HEK293 (cell line): ENCODE results near the gene IL4R.

Experiments used
- CTCF ChIA-PET: fragments of 350-600 bp; formaldehyde crosslinking; extraction: SDS; loops from one replicate; lab custom pipeline; 2021; ENCODE audit warnings: antibody characterized with exemption; lab: Yijun Ruan, JAX
- POLR2A ChIA-PET: fragments of 300-600 bp; formaldehyde crosslinking; extraction: SDS; loops from one replicate; lab custom pipeline; 2020; ENCODE audit warnings: antibody characterized with exemption, inconsistent platforms; lab: Yijun Ruan, JAX
- H3K27ac ChIP-seq: fragments of 200-500 bp; sonication (Bioruptor generic); 2 replicates; pipeline ENCODE4 v1.5.1; 2014; ENCODE audit warnings: low read depth, low read length, control low read depth, inconsistent platforms; ENCODE audit errors: extremely low read depth
- H3K36me3 ChIP-seq, 2 experiments: fragments of 200-500 bp in 1 of 2; sonication (Bioruptor generic) in 1 of 2; 1 replicate in 1 of 2; 2 replicates in 1 of 2; pipeline ENCODE4 v1.5.1; 2014 to 2017; ENCODE audit warnings: inconsistent platforms in 2 of 2, low read length in 2 of 2; ENCODE audit not compliant: control insufficient read depth in 2 of 2, insufficient read depth in 1 of 2
- H3K4me1 ChIP-seq: fragments of 200-500 bp; sonication (Bioruptor generic); 2 replicates; pipeline ENCODE4 v1.5.1; 2014; ENCODE audit warnings: mild to moderate bottlenecking, low read length, inconsistent platforms; ENCODE audit not compliant: control insufficient read depth, insufficient read depth
- H3K4me3 ChIP-seq: 2 replicates; pipeline ENCODE4 v1.5.1; 2011; ENCODE audit warnings: low read depth, mild to moderate bottlenecking, control low read depth, low read length, moderate library complexity
- H3K9me3 ChIP-seq: fragments of 200-500 bp; sonication (Bioruptor generic); 2 replicates; pipeline ENCODE4 v1.5.1; 2014; ENCODE audit warnings: low read depth, low read length, inconsistent platforms; ENCODE audit not compliant: control insufficient read depth, insufficient read depth
- ATF2 ChIP-seq: fragments of 450-650 bp; formaldehyde crosslinking; IDR thresholded peaks from 2 replicates; pipeline ENCODE4 v1.5.1; 2016; ENCODE audit warnings: missing biosample characterization, missing genetic modification characterization, low read depth
- CTCF ChIP-seq: fragments of 450-650 bp; formaldehyde crosslinking; IDR thresholded peaks from 2 replicates; pipeline ENCODE4 v1.5.1; 2016; ENCODE audit warnings: missing biosample characterization, missing genetic modification characterization
- HOXC10 ChIP-seq: sonication (generic); formaldehyde crosslinking; IDR thresholded peaks from 2 replicates; pipeline ENCODE4 v1.8.1; 2023; ENCODE audit warnings: mild to moderate bottlenecking, missing genetic modification reagents
- KLF10 ChIP-seq: fragments of 450-650 bp; IDR thresholded peaks from 2 replicates; pipeline ENCODE4 v1.5.1; 2018; ENCODE audit warnings: missing biosample characterization, mild to moderate bottlenecking, missing genetic modification characterization
- KLF7 ChIP-seq: fragments of 450-650 bp; formaldehyde crosslinking; IDR thresholded peaks from 2 replicates; pipeline ENCODE4 v1.5.1; 2016; ENCODE audit warnings: missing biosample characterization, missing genetic modification characterization, borderline replicate concordance
- MEIS1 ChIP-seq: sonication (generic); formaldehyde crosslinking; IDR thresholded peaks from 2 replicates; pipeline ENCODE4 v1.8.1; 2022; ENCODE audit warnings: missing genetic modification reagents, mild to moderate bottlenecking, borderline replicate concordance
- PRDM4 ChIP-seq: fragments of 450-650 bp; formaldehyde crosslinking; IDR thresholded peaks from 2 replicates; pipeline ENCODE4 v1.5.1; 2017; ENCODE audit warnings: missing biosample characterization, missing genetic modification characterization
- TCF7L2 ChIP-seq: IDR thresholded peaks from 2 replicates; pipeline ENCODE4 v1.6.1; 2011; ENCODE audit warnings: low read depth, mild to moderate bottlenecking, inconsistent platforms, low read length, moderate library complexity, borderline replicate concordance
- TRIM28 ChIP-seq: IDR thresholded peaks from 2 replicates; pipeline ENCODE4 v1.6.1; 2011; ENCODE audit warnings: low read length, control low read depth, borderline replicate concordance
- ZBTB8A ChIP-seq: fragments of 450-650 bp; formaldehyde crosslinking; IDR thresholded peaks from 2 replicates; pipeline ENCODE4 v1.5.1; 2016; ENCODE audit warnings: missing biosample characterization, missing genetic modification characterization
- ZEB2 ChIP-seq: fragments of 450-650 bp; formaldehyde crosslinking; IDR thresholded peaks from 2 replicates; pipeline ENCODE4 v1.5.1; 2016; ENCODE audit warnings: missing biosample characterization, missing genetic modification characterization
- ZIC2 ChIP-seq: fragments of 450-650 bp; formaldehyde crosslinking; IDR thresholded peaks from 2 replicates; pipeline ENCODE4 v1.5.1; 2016; ENCODE audit warnings: missing biosample characterization, missing genetic modification characterization
- ZNF121 ChIP-seq: fragments of 450-650 bp; formaldehyde crosslinking; IDR thresholded peaks from 2 replicates; pipeline ENCODE4 v1.5.1; 2016; ENCODE audit warnings: missing biosample characterization, missing genetic modification characterization
- ZNF324 ChIP-seq: fragments of 450-650 bp; formaldehyde crosslinking; IDR thresholded peaks from 2 replicates; pipeline ENCODE4 v1.5.1; 2016; ENCODE audit warnings: missing biosample characterization, missing genetic modification characterization
- ZNF354C ChIP-seq: fragments of 450-650 bp; formaldehyde crosslinking; IDR thresholded peaks from 2 replicates; pipeline ENCODE4 v1.5.1; 2016; ENCODE audit warnings: missing biosample characterization, missing genetic modification characterization, low read depth, borderline replicate concordance
- ZNF48 ChIP-seq: fragments of 450-650 bp; formaldehyde crosslinking; IDR thresholded peaks from 2 replicates; pipeline ENCODE4 v1.5.1; 2016; ENCODE audit warnings: missing biosample characterization, missing genetic modification characterization
- ZNF488 ChIP-seq: fragments of 450-650 bp; formaldehyde crosslinking; IDR thresholded peaks from 2 replicates; pipeline ENCODE4 v1.5.1; 2016; ENCODE audit warnings: missing biosample characterization, missing genetic modification characterization
- ZNF510 ChIP-seq: fragments of 450-650 bp; formaldehyde crosslinking; IDR thresholded peaks from 2 replicates; pipeline ENCODE4 v1.5.1; 2018; ENCODE audit warnings: mild to moderate bottlenecking, missing genetic modification characterization, missing biosample characterization; ENCODE audit not compliant: insufficient replicate concordance
- ZNF529 ChIP-seq: fragments of 450-650 bp; formaldehyde crosslinking; IDR thresholded peaks from 2 replicates; pipeline ENCODE4 v1.5.1; 2017; ENCODE audit warnings: missing genetic modification characterization, missing biosample characterization; ENCODE audit not compliant: insufficient replicate concordance
- ZNF549 ChIP-seq: fragments of 450-650 bp; IDR thresholded peaks from 2 replicates; pipeline ENCODE4 v1.5.1; 2018; ENCODE audit warnings: missing biosample characterization, missing genetic modification characterization, mild to moderate bottlenecking, inconsistent platforms, moderate library complexity
- ZNF621 ChIP-seq: fragments of 450-650 bp; formaldehyde crosslinking; IDR thresholded peaks from 2 replicates; pipeline ENCODE4 v1.5.1; 2017; ENCODE audit warnings: missing biosample characterization, missing genetic modification characterization
- ZNF645 ChIP-seq: fragments of 450-650 bp; formaldehyde crosslinking; IDR thresholded peaks from 2 replicates; pipeline ENCODE4; 2016; ENCODE audit warnings: missing biosample characterization, missing genetic modification characterization
- ZNF664 ChIP-seq: fragments of 450-650 bp; formaldehyde crosslinking; IDR thresholded peaks from 2 replicates; pipeline ENCODE4 v1.5.1; 2016; ENCODE audit warnings: missing biosample characterization, missing genetic modification characterization
- ZNF677 ChIP-seq: fragments of 450-650 bp; IDR thresholded peaks from 2 replicates; pipeline ENCODE4 v1.5.0; 2018; ENCODE audit warnings: missing biosample characterization, mild to moderate bottlenecking, missing genetic modification characterization, moderate library complexity
- ZNF776 ChIP-seq: fragments of 450-650 bp; formaldehyde crosslinking; IDR thresholded peaks from 2 replicates; pipeline ENCODE4 v1.5.0; 2017; ENCODE audit warnings: missing biosample characterization, missing genetic modification characterization, borderline replicate concordance
- ZNF777 ChIP-seq: fragments of 450-650 bp; formaldehyde crosslinking; IDR thresholded peaks from 2 replicates; pipeline ENCODE4 v1.5.1; 2017; ENCODE audit warnings: missing biosample characterization, missing genetic modification characterization, borderline replicate concordance
- TF ChIP-seq, protein P1 (sequence below): fragments of 450-650 bp; formaldehyde crosslinking; IDR thresholded peaks from 2 replicates; pipeline ENCODE4 v1.5.1; 2016; ENCODE audit warnings: missing biosample characterization, missing genetic modification characterization
- TF ChIP-seq, protein P2 (sequence below): fragments of 450-650 bp; formaldehyde crosslinking; IDR thresholded peaks from 2 replicates; pipeline ENCODE4 v1.5.1; 2016; ENCODE audit warnings: missing biosample characterization, missing genetic modification characterization

Gene IL4R

DNA sequence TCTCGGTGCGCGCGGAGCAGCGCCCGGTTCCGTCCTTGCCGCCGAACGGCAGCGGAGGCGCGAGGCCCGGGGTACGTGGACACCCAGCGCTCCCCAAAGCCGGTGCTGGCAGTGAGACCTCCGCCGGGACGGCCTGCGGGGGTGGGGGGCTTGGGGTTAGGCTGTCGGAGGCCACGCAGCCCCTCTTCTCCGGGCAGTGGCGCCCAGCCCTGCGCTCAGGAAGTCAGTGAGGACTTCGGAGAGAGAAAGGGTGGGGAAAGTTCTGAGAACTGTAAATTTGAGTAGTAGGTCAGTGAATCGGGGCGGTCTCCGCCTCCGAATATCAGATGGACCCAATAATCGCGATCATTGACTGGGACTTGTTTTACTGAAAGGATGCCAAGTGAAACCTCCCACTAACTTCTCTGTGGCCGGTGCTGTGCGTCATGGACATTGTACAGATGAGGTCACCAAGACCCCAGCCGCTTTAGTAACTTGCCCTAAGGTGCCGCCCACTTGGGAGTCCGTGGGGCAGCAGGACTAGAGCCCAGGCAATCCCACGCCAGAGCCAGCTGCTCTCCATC, 468 bp downstream of the IL4R start:
- no peaks in the 10 kb centered on the region for H3K36me3 ChIP-seq
- H3K27ac ChIP-seq: no peak overlapping the region; the same call in 1 of the 2 replicates
- ChIA-PET CTCF (interaction anchor here (0.7 to 0.8 kb wide), 2 partner anchors 87 to 158 kb away, joined by 3 read pairs; no protein-coding TSS in a partner anchor), POLR2A (no interaction called here)
- H3K4me3 ChIP-seq: peak overlapping the region; percentile 66
- no peaks in the 10 kb centered on the region for H3K4me1 ChIP-seq
- no peaks in the 10 kb centered on the region for H3K9me3 ChIP-seq
- TF ChIP-seq, protein P1, sequence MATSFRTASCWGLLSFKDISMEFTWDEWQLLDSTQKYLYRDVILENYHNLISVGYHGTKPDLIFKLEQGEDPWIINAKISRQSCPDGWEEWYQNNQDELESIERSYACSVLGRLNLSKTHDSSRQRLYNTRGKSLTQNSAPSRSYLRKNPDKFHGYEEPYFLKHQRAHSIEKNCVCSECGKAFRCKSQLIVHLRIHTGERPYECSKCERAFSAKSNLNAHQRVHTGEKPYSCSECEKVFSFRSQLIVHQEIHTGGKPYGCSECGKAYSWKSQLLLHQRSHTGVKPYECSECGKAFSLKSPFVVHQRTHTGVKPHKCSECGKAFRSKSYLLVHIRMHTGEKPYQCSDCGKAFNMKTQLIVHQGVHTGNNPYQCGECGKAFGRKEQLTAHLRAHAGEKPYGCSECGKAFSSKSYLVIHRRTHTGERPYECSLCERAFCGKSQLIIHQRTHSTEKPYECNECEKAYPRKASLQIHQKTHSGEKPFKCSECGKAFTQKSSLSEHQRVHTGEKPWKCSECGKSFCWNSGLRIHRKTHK (tag by site-specific recombination): no peak
- TF ChIP-seq ZNF121 (tag by site-specific recombination) (no peak), ZNF621 (tag by site-specific recombination) (no peak), TCF7L2 (no peak), ZEB2 (tag by site-specific recombination) (no peak; the same call in 1 of the 2 replicates), CTCF (tag by site-specific recombination) (no peak), MEIS1 (CRISPR knock-in tag) (no peak), ZNF324 (tag by site-specific recombination) (no peak), ZNF664 (tag by site-specific recombination) (no peak), PRDM4 (tag by site-specific recombination) (no peak), ZNF48 (no peak), ATF2 (tag by site-specific recombination) (peak; percentile 50; the same call in 1 of the 2 replicates), ZNF354C (tag by site-specific recombination) (no peak), ZNF549 (tag by site-specific recombination) (no peak), KLF10 (tag by site-specific recombination) (no peak), ZNF677 (no peak), ZNF529 (tag by site-specific recombination) (no peak), ZNF777 (tag by site-specific recombination) (no peak), ZNF488 (no peak), KLF7 (no peak), ZNF510 (tag by site-specific recombination) (no peak), TRIM28 (no peak), ZBTB8A (tag by site-specific recombination) (peak; percentile 41), ZIC2 (tag by site-specific recombination) (peak; percentile 24; the same call in 1 of the 2 replicates), HOXC10 (CRISPR knock-in tag) (no peak), ZNF645 (tag by site-specific recombination) (no peak), ZNF776 (tag by site-specific recombination) (no peak)
- TF ChIP-seq, protein P2, sequence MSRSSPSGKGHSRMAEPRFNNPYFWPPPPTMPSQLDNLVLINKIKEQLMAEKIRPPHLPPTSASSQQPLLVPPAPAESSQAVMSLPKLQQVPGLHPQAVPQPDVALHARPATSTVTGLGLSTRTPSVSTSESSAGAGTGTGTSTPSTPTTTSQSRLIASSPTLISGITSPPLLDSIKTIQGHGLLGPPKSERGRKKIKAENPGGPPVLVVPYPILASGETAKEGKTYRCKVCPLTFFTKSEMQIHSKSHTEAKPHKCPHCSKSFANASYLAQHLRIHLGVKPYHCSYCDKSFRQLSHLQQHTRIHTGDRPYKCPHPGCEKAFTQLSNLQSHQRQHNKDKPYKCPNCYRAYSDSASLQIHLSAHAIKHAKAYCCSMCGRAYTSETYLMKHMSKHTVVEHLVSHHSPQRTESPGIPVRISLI (tag by site-specific recombination): no peak
